ENCODE measurements around the gene SNX1.
"Not testable (repeated sequence)": the region's sequence is repeated elsewhere in the genome, so short reads cannot be mapped to it uniquely, and the experiment has no call there.

The SNX1 gene

GRCh38 chr15:64117759-64118487 is 22.1 kb downstream of the SNX1 start:
- no peak for DNase-seq (ENCODE audit: low read depth)

GRCh38 chr15:64120322-64120721 is 24.5 kb downstream of the SNX1 start:
- not testable (repeated sequence) for DNase-seq (ENCODE audit: low read depth)

GRCh38 chr15:64121614-64122013 is 25.8 kb downstream of the SNX1 start:
- no peak for DNase-seq (ENCODE audit: low read depth)

GRCh38 chr15:64122444-64122843 is 26.7 kb downstream of the SNX1 start:
- DNase-seq (ENCODE audit: low read depth), result no peak

GRCh38 chr15:64122936-64123351 is 27.2 kb downstream of the SNX1 start:
- no peak for DNase-seq (ENCODE audit: low read depth)

- no peak for DNase-seq (ENCODE audit: low read depth)
These were observed 30.2 kb downstream of the SNX1 start for GRCh38 chr15:64125978-64126377.

GRCh38 chr15:64127521-64128270 is 31.9 kb downstream of the SNX1 start:
- no peak for DNase-seq (ENCODE audit: low read depth)

GRCh38 chr15:64130159-64130558 is 34.4 kb downstream of the SNX1 start:
- no peak for DNase-seq (ENCODE audit: low read depth)

GRCh38 chr15:64131547-64131946 is 35.8 kb downstream of the SNX1 start:
- DNase-seq (ENCODE audit: low read depth), result no peak

GRCh38 chr15:64132217-64132616 is 36.4 kb downstream of the SNX1 start:
- DNase-seq (ENCODE audit: low read depth), result no peak

- DNase-seq (ENCODE audit: low read depth), result no peak
These were observed 38.0 kb downstream of the SNX1 start for GRCh38 chr15:64133623-64134344.

- DNase-seq (ENCODE audit: low read depth), result no peak
These were observed 38.6 kb downstream of the SNX1 start for GRCh38 chr15:64134345-64134829.

GRCh38 chr15:64136347-64136746 is 40.6 kb downstream of the SNX1 start:
- no peak for DNase-seq (ENCODE audit: low read depth)

GRCh38 chr15:64137226-64137833 is 41.5 kb downstream of the SNX1 start:
- no peak for DNase-seq (ENCODE audit: low read depth)

GRCh38 chr15:64138331-64138941 is 42.7 kb downstream of the SNX1 start:
- DNase-seq (ENCODE audit: low read depth), result no peak

- no peak for DNase-seq (ENCODE audit: low read depth)
These were observed 46.2 kb downstream of the SNX1 start for GRCh38 chr15:64141798-64142512.

GRCh38 chr15:64143276-64143675 is 47.5 kb downstream of the SNX1 start:
- DNase-seq (ENCODE audit: low read depth), result no peak

- DNase-seq (ENCODE audit: low read depth), result no peak
These were observed 48.4 kb downstream of the SNX1 start for GRCh38 chr15:64144192-64144564.

- DNase-seq (ENCODE audit: low read depth), result no peak
These were observed 48.9 kb downstream of the SNX1 start for GRCh38 chr15:64144565-64145281.

- no peak for DNase-seq (ENCODE audit: low read depth)
These were observed 50.3 kb downstream of the SNX1 start for GRCh38 chr15:64146041-64146440.

- no peak for DNase-seq (ENCODE audit: low read depth)
These were observed 50.7 kb downstream of the SNX1 start for GRCh38 chr15:64146520-64146884.
